K562 (cell line): ENCODE measurements around the gene NRXN3. TPM values are rescaled to one million over a fixed set of nuclear protein-coding genes. Genes with fewer than 3 reads are reported as not detected.

Experiments
- ATAC-seq: fragments of 200-7000 bp; cut with Tn5 transposase; 3 replicates; pipeline ENCODE4 v1.9.1; 2020; ENCODE audit warnings: moderate library complexity
- BruUV-seq: library from RNA; stranded (reverse); fragments of 400-500 nt; replicated peaks from 2 replicates; lab custom pipeline; 2021; lab: Mats Ljungman, UMichigan
- CTCF ChIA-PET: fragments of 300-600 bp; formaldehyde crosslinking; extraction: SDS; loops from one replicate; lab custom pipeline; 2021; ENCODE audit warnings: low intra/inter-chr PET ratio; lab: Yijun Ruan, JAX
- POLR2A ChIA-PET: fragments of 300-600, 350-650 bp; sonication (Branson Sonifier 250); formaldehyde crosslinking; extraction: SDS; loops from one replicate; lab custom pipeline; 2021; ENCODE audit warnings: antibody characterized with exemption, inconsistent platforms; lab: Yijun Ruan, JAX
- DNase-seq, 4 experiments: peaks; one replicate each; pipeline versions ENCODE4 v3.0.0 to v3.0.0-alpha.2; 2011 to 2018; ENCODE audit warnings: low spot score in 3 of 4, mixed read lengths in 3 of 4; ENCODE audit errors: extremely low read depth in 1 of 4
- FAIRE-seq: peaks from 2 replicates; lab custom pipeline; 2011; peaks lifted over from hg19 to GRCh38; lab: Jason Lieb, UNC
- H2AFZ ChIP-seq: 2 replicates; pipeline ENCODE4 v1.6.0; 2011; ENCODE audit warnings: low read depth, low read length, control low read depth, inconsistent platforms
- H3K27ac ChIP-seq: fragments of 200-600 bp; 3 replicates; pipeline ENCODE4 v1.8.0; 2011; ENCODE audit warnings: low read depth, mild to moderate bottlenecking, control low read depth, inconsistent platforms, low read length, moderate library complexity, mixed read lengths; ENCODE audit errors: extremely low read depth
- H3K27me3 ChIP-seq, 2 experiments: fragments of 300-600 bp in 1 of 2; 2 replicates in 1 of 2; 3 replicates in 1 of 2; pipeline versions ENCODE4 v1.6.0 to v1.8.0; 2011; ENCODE audit warnings: inconsistent platforms in 2 of 2, low read length in 2 of 2, mild to moderate bottlenecking in 1 of 2, mixed read lengths in 1 of 2, moderate library complexity in 1 of 2; ENCODE audit not compliant: control insufficient read depth in 2 of 2, insufficient read depth in 2 of 2
- H3K36me3 ChIP-seq: fragments of 300-600 bp; 3 replicates; pipeline ENCODE4 v1.8.0; 2011; ENCODE audit warnings: mild to moderate bottlenecking, low read length, inconsistent platforms; ENCODE audit not compliant: control insufficient read depth, insufficient read depth
- H3K4me1 ChIP-seq, 2 experiments: fragments of 200-600 bp in 1 of 2; replicated peaks in 1 of 2; 2 replicates in 1 of 2; 3 replicates in 1 of 2; pipeline versions ENCODE4 v1.5.1 to v1.8.0; 2011; ENCODE audit warnings: inconsistent platforms in 2 of 2, low read length in 2 of 2, mild to moderate bottlenecking in 1 of 2, mixed read lengths in 1 of 2, moderate library complexity in 1 of 2; ENCODE audit not compliant: control insufficient read depth in 2 of 2, insufficient read depth in 2 of 2
- H3K4me2 ChIP-seq: 2 replicates; pipeline ENCODE4 v1.6.1; 2011; ENCODE audit warnings: low read length, control low read depth, inconsistent platforms, mixed read lengths; ENCODE audit not compliant: insufficient read depth
- H3K4me3 ChIP-seq: fragments of 200-600 bp; sonication (generic), shearing (Covaris generic); 2 replicates; pipeline ENCODE4 v1.5.1; 2016; ENCODE audit warnings: control low read depth, inconsistent platforms
- H3K79me2 ChIP-seq: fragments of 200-600 bp; 3 replicates; pipeline ENCODE4 v1.8.0; 2011; ENCODE audit warnings: low read length, inconsistent platforms; ENCODE audit not compliant: control insufficient read depth, insufficient read depth
- H3K9ac ChIP-seq, 2 experiments: 2 replicates each; pipeline versions ENCODE4 v1.6.0 to v1.6.1; 2011; ENCODE audit warnings: low read depth in 2 of 2, low read length in 2 of 2, control low read depth in 1 of 2, inconsistent platforms in 1 of 2, mild to moderate bottlenecking in 1 of 2, mixed read lengths in 1 of 2; ENCODE audit not compliant: insufficient read depth in 1 of 2
- H3K9me1 ChIP-seq: one replicate; pipeline ENCODE4 v1.6.0; 2011; ENCODE audit warnings: inconsistent platforms, mild to moderate bottlenecking, low read length, moderate library complexity; ENCODE audit not compliant: control insufficient read depth, insufficient read depth
- H3K9me3 ChIP-seq: replicated peaks from 2 replicates; pipeline ENCODE4 v1.5.1; 2011; ENCODE audit warnings: low read depth, low read length, inconsistent platforms; ENCODE audit not compliant: control insufficient read depth, insufficient read depth
- H4K20me1 ChIP-seq: replicated peaks from 2 replicates; pipeline ENCODE4 v1.6.1; 2011; ENCODE audit warnings: low read length, inconsistent platforms, mixed read lengths; ENCODE audit not compliant: control insufficient read depth, insufficient read depth
- CCAR2 ChIP-seq: fragments of 200-400 bp; formaldehyde crosslinking; IDR thresholded peaks from 2 replicates; pipeline ENCODE4 v1.6.1; 2017; ENCODE audit warnings: mild to moderate bottlenecking, low read depth, low read length
- KHSRP ChIP-seq: fragments of 450-650 bp; IDR thresholded peaks from 2 replicates; pipeline ENCODE4 v1.6.1; 2017
- MBD2 ChIP-seq: sonication (generic); IDR thresholded peaks from 2 replicates; pipeline ENCODE4 v1.6.1; 2016; ENCODE audit warnings: low read depth, borderline replicate concordance
- NR4A1 ChIP-seq, 2 experiments: fragments of 250-450 bp in 1 of 2; fragments of 450-650 bp in 1 of 2; sonication (Bioruptor Pico) in 1 of 2; IDR thresholded peaks; 2 replicates each; pipeline versions ENCODE4 v1.4.0 to v1.6.1; 2016 to 2020; ENCODE audit warnings: mild to moderate bottlenecking in 2 of 2, missing compliant biosample characterization in 1 of 2, missing genetic modification characterization in 1 of 2, moderate library complexity in 1 of 2
- PTTG1 ChIP-seq: fragments of 450-650 bp; IDR thresholded peaks from 2 replicates; pipeline ENCODE4 v1.6.1; 2016; ENCODE audit warnings: low read depth, mild to moderate bottlenecking, missing genetic modification characterization, missing compliant biosample characterization
- SAFB ChIP-seq: fragments of 200-400 bp; formaldehyde crosslinking; IDR thresholded peaks from 2 replicates; pipeline ENCODE4 v1.6.1; 2017; ENCODE audit warnings: low read depth, low read length, borderline replicate concordance
- SMAD1 ChIP-seq: fragments of 150-350 bp; IDR thresholded peaks from 2 replicates; pipeline ENCODE4 v1.6.1; 2014; ENCODE audit warnings: low read length, low read depth; ENCODE audit not compliant: partially characterized antibody
- TFAM ChIP-seq: fragments of 250-450 bp; sonication (Bioruptor Pico); conservative IDR thresholded peaks from 2 replicates; pipeline ENCODE4 v1.5.0; 2021; ENCODE audit warnings: mild to moderate bottlenecking, moderate library complexity
- WGBS: fragments of 100-300 bp; shearing (Covaris generic); methylation state at CpG from one replicate; pipeline ENCODE4 v1.1.6; 2016; ENCODE audit warnings: low coverage, mixed read lengths; ENCODE audit not compliant: insufficient coverage; ENCODE audit errors: missing lambda C conversion rate; 5-methylcytosine and 5-hydroxymethylcytosine counted together
- in situ Hi-C: fragments of 300-500 bp; cut with MboI; formaldehyde crosslinking; loops from 4 replicates; pipeline ENCODE4 v1.15.0; 2018; ENCODE audit warnings: inconsistent platforms, mixed read lengths
- intact Hi-C: fragments of 100-400 bp; cut with micrococcal nuclease; formaldehyde crosslinking; loops from 2 replicates; pipeline ENCODE4 v1.14.2; 2022
- polyA plus RNA-seq, 8 experiments: library from polyadenylated mRNA; depleted of rRNA in 4 of 8; stranded (reverse) in 5 of 8; unstranded in 3 of 8; fragments of >200 nt; fragmentation: Nextera tagmentation in 2 of 8; fragmentation: Illumina TruSeq in 1 of 8; extraction: Ambion mirVana in 2 of 8; extraction: Trizol in 1 of 8; gene quantifications; 2 replicates each; pipeline versions ENCODE4 v1.2.1 to v1.2.3, GENCODE V29; 2011 to 2014; ENCODE audit warnings: inconsistent platforms in 1 of 8, missing spikeins in 1 of 8
- total RNA-seq, 7 experiments: library from RNA; depleted of rRNA in 6 of 7; stranded (reverse); fragments of >200 nt in 6 of 7; fragmentation: Illumina TruSeq in 2 of 7; extraction: Trizol in 2 of 7; gene quantifications; 2 replicates each; pipeline versions ENCODE4 v1.2.1 to v1.2.3, GENCODE V29; 2011 to 2021; ENCODE audit warnings: low replicate concordance in 1 of 7
- TF ChIP-seq, protein P1 (sequence below): sonication (generic); IDR thresholded peaks from 2 replicates; pipeline ENCODE4 v1.6.1; 2016
- TF ChIP-seq, protein P2 (sequence below): sonication (generic); formaldehyde crosslinking; IDR thresholded peaks from 2 replicates; pipeline ENCODE4 v1.8.1; 2022; ENCODE audit warnings: missing genetic modification reagents
- TF ChIP-seq, protein P3 (sequence below): fragments of 450-650 bp; formaldehyde crosslinking; IDR thresholded peaks from 2 replicates; pipeline ENCODE4 v1.4.0; 2020; ENCODE audit warnings: mild to moderate bottlenecking

Gene NRXN3
- total and polyA plus RNA-seq, 9 of the 15 experiments (the other 6 are each of a cell fraction or from before 2014, with no cell fraction given), result 0.09 TPM; not detected in 8

DNA sequence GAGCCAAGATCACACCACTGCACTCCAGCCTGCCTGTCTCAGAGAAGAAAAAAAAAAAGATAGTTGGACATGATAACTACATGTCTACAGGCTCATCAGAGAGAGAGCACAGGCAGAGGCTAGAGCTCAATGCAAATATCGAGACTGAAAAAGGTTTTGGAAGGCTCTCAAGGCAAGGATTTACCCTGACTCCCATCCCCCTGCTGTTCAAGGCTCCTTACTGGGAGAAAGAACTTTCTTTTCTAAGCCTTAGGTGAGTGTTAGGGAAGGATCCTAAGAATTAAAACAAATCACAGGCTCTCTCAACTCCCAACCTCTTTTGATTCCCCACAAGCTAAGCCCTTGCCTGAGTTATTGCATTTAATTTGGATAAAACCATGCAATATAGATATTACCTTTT, 1516.0 kb downstream of the NRXN3 start (continued):
- TF ChIP-seq SAFB (no peak), CCAR2 (no peak), TFAM (CRISPR knock-in tag) (no peak), MBD2 (no peak), KHSRP (no peak), SMAD1 (no peak)
- TF ChIP-seq, protein P1, sequence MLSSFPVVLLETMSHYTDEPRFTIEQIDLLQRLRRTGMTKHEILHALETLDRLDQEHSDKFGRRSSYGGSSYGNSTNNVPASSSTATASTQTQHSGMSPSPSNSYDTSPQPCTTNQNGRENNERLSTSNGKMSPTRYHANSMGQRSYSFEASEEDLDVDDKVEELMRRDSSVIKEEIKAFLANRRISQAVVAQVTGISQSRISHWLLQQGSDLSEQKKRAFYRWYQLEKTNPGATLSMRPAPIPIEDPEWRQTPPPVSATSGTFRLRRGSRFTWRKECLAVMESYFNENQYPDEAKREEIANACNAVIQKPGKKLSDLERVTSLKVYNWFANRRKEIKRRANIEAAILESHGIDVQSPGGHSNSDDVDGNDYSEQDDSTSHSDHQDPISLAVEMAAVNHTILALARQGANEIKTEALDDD, result no peak
- TF ChIP-seq, protein P2, sequence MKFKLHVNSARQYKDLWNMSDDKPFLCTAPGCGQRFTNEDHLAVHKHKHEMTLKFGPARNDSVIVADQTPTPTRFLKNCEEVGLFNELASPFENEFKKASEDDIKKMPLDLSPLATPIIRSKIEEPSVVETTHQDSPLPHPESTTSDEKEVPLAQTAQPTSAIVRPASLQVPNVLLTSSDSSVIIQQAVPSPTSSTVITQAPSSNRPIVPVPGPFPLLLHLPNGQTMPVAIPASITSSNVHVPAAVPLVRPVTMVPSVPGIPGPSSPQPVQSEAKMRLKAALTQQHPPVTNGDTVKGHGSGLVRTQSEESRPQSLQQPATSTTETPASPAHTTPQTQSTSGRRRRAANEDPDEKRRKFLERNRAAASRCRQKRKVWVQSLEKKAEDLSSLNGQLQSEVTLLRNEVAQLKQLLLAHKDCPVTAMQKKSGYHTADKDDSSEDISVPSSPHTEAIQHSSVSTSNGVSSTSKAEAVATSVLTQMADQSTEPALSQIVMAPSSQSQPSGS (CRISPR knock-in tag), result no peak

DNA sequence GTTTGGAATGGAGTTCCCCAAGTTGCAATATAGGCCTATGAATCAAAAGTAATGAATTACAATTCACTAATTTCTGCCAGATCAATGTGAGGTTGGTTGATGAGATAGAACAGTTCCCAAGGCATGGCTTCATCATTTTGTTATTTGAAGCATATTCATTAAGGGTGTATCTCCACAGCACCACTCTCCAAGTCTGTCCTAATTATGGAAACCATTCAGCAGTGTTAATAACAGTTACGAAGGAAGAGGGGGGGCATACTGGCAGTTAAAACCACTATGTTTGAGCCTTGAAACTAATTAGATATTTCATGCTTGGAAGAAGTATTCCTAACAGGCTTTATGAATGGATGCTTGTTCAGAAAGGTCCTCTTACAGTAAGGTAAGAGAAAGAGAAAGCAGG, 1520.8 kb downstream of the NRXN3 start:
- H3K9me3 ChIP-seq, result no peaks in the 10 kb centered on the region
- POLR2A ChIA-PET, result no interaction called here
- CTCF ChIA-PET, result no interaction called here
- no peak overlapping the region for H2AFZ ChIP-seq
- BruUV-seq, result no TSS peak
- H4K20me1 ChIP-seq, result no peaks in the 10 kb centered on the region
- no peaks in the 10 kb centered on the region for H3K36me3 ChIP-seq
- H3K9ac ChIP-seq, result no peak overlapping the region
- no peaks in the 10 kb centered on the region for H3K9me1 ChIP-seq
- intact Hi-C loops, result no loop called here
- in situ Hi-C loops, result no loop called here
- FAIRE-seq, result no peak
- no peak for ATAC-seq
- H3K79me2 ChIP-seq, result no peaks in the 10 kb centered on the region
- H3K27me3 ChIP-seq, result no peaks in the 10 kb centered on the region
- H3K4me1 ChIP-seq, result no peaks in the 10 kb centered on the region
- 0% methylated on average over 1 of the region's 1 CpG for WGBS
- H3K27ac ChIP-seq, result no peak overlapping the region
- no peak overlapping the region for H3K4me3 ChIP-seq
- no peak for DNase-seq
- no peak for TF ChIP-seq NR4A1 (CRISPR knock-in tag; IDR thresholded peaks at IDR 0.05)
- TF ChIP-seq NR4A1 (tag; IDR thresholded peaks at IDR 0.05), result no peak
- no peak for TF ChIP-seq PTTG1 (tag)
- TF ChIP-seq, protein P3, sequence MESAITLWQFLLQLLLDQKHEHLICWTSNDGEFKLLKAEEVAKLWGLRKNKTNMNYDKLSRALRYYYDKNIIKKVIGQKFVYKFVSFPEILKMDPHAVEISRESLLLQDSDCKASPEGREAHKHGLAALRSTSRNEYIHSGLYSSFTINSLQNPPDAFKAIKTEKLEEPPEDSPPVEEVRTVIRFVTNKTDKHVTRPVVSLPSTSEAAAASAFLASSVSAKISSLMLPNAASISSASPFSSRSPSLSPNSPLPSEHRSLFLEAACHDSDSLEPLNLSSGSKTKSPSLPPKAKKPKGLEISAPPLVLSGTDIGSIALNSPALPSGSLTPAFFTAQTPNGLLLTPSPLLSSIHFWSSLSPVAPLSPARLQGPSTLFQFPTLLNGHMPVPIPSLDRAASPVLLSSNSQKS, result no peak
- no peak overlapping the region for H3K4me2 ChIP-seq
